Loucy (cell line): Measurements from ENCODE around the gene SYTL1.

ENCODE experiments used
- EZH2phosphoT487 ChIP-seq: fragments of 200-600 bp; IDR thresholded peaks from 2 replicates; pipeline ENCODE4 v1.6.1; 2018; ENCODE audit warnings: antibody characterized with exemption, mild to moderate bottlenecking, moderate library complexity, borderline replicate concordance
- TF ChIP-seq, protein P1 (sequence below): fragments of 200-600 bp; sonication (generic); conservative IDR thresholded peaks from 2 replicates; pipeline ENCODE4 v1.5.1; 2014; ENCODE audit warnings: mild to moderate bottlenecking, antibody characterized with exemption, low read length

DNA sequence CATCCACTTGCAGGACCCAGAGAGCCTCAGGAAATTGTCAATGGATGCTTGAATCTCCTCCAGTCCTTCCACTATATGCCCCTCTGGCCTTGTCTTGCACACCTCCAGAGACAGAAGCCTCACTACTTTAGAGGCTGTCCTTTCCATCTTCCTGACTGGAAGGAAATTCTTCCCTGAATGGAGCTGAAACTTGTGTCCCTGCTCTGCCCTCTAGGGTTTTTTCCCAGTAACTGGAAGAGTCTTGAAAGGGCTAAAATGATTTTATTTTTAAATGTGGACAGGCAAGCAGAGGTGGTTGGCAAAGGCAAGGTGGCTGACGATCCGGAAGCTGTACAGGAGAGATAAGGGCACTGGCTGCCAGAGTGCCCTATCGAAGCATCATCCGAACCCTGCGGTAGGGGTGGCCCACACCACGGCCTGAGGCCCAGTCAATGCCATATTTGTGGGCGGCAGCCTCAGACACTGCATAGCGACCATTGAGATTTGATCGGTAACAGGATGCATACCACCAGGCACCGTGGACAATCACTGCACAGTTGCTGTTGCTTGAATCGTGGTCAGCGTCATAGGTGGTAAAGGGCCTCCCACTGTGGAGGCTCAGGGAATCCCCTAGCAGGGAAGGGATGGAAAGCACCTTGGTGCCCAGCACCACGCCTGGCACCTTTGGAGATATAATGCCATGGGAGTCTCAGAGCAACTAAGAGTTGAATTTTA lies 27.2 kb downstream of the SYTL1 start:
- TF ChIP-seq, protein P1, sequence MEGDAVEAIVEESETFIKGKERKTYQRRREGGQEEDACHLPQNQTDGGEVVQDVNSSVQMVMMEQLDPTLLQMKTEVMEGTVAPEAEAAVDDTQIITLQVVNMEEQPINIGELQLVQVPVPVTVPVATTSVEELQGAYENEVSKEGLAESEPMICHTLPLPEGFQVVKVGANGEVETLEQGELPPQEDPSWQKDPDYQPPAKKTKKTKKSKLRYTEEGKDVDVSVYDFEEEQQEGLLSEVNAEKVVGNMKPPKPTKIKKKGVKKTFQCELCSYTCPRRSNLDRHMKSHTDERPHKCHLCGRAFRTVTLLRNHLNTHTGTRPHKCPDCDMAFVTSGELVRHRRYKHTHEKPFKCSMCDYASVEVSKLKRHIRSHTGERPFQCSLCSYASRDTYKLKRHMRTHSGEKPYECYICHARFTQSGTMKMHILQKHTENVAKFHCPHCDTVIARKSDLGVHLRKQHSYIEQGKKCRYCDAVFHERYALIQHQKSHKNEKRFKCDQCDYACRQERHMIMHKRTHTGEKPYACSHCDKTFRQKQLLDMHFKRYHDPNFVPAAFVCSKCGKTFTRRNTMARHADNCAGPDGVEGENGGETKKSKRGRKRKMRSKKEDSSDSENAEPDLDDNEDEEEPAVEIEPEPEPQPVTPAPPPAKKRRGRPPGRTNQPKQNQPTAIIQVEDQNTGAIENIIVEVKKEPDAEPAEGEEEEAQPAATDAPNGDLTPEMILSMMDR = no peak; the same call in 1 of the 2 replicates
- no peak for TF ChIP-seq EZH2phosphoT487
